HUES64 (cell line): ENCODE data around the gene PROSER3.

Experiments used
- H3K27ac ChIP-seq: 2 replicates; pipeline ENCODE4 v1.7.0; 2013; ENCODE audit warnings: low read depth, low read length, inconsistent platforms
- H3K27me3 ChIP-seq: 2 replicates; pipeline ENCODE4 v1.6.1; 2013; ENCODE audit warnings: mild to moderate bottlenecking, low read length; ENCODE audit not compliant: insufficient read depth
- H3K36me3 ChIP-seq: 2 replicates; pipeline ENCODE4 v1.6.1; 2013; ENCODE audit warnings: mild to moderate bottlenecking, low read length; ENCODE audit not compliant: insufficient read depth
- H3K4me1 ChIP-seq: 2 replicates; pipeline ENCODE4 v1.6.1; 2013; ENCODE audit warnings: mild to moderate bottlenecking, low read length, moderate library complexity; ENCODE audit not compliant: insufficient read depth
- H3K4me3 ChIP-seq: 2 replicates; pipeline ENCODE4 v1.5.1; 2013; ENCODE audit warnings: mild to moderate bottlenecking, low read length, moderate library complexity
- H3K9ac ChIP-seq: 2 replicates; pipeline ENCODE4 v1.6.1; 2013; ENCODE audit warnings: mild to moderate bottlenecking, low read depth, low read length
- H3K9me3 ChIP-seq: 2 replicates; pipeline ENCODE4 v1.6.1; 2013; ENCODE audit warnings: low read depth, low read length; ENCODE audit not compliant: insufficient read depth
- WGBS: fragments of 150-250, 120-280 bp; methylation state at CpG from one replicate; pipeline ENCODE4 v1.1.7; 2013; ENCODE audit warnings: missing lambda C conversion rate; 5-methylcytosine and 5-hydroxymethylcytosine counted together

The PROSER3 gene

GRCh38 chr19:35811317-35812219 is 53.6 kb downstream of the PROSER3 start:
- Histone ChIP-seq H3K36me3 (no peaks in the 10 kb centered on the region), H3K4me1 (peaks cover 2% of the 10 kb centered on the region; the same call in 1 of the 2 replicates), H3K27me3 (no peaks in the 10 kb centered on the region), H3K9me3 (no peaks in the 10 kb centered on the region), H3K27ac (no peak overlapping the region), H3K9ac (no peak overlapping the region), H3K4me3 (no peak overlapping the region)
- WGBS, result 89% methylated on average over 18 of the region's 18 CpGs

- 87% methylated on average over 26 of the region's 26 CpGs for WGBS
- Histone ChIP-seq H3K9me3 (no peaks in the 10 kb centered on the region), H3K4me1 (peaks cover 5% of the 10 kb centered on the region; the same call in 1 of the 2 replicates), H3K27me3 (no peaks in the 10 kb centered on the region), H3K4me3 (no peak within 1 kb of the TSS), H3K36me3 (no peaks in the 10 kb centered on the region), H3K9ac (no peak within 1 kb of the TSS), H3K27ac (no peak within 1 kb of the TSS)
Observed at GRCh38 chr19:35812220-35813042, 54.5 kb downstream of the PROSER3 start, which contains the start of gene PRODH2. Gene PRODH2 (minus strand): TSS chr19:35812845. CDS start chr19:35812805, 40 bp downstream.

- Histone ChIP-seq H3K9ac (no peak overlapping the region), H3K36me3 (no peaks in the 10 kb centered on the region), H3K27ac (no peak overlapping the region), H3K4me3 (no peak overlapping the region), H3K9me3 (no peaks in the 10 kb centered on the region), H3K4me1 (peaks cover 5% of the 10 kb centered on the region; the same call in 1 of the 2 replicates), H3K27me3 (no peaks in the 10 kb centered on the region)
- 92% methylated on average over 11 of the region's 11 CpGs for WGBS
Observed at GRCh38 chr19:35813043-35813890, 55.3 kb downstream of the PROSER3 start.

- 40% methylated on average over 6 of the region's 6 CpGs for WGBS
- Histone ChIP-seq H3K27me3 (no peaks in the 10 kb centered on the region), H3K27ac (no peak overlapping the region), H3K4me1 (peaks cover 7% of the 10 kb centered on the region; the same call in 1 of the 2 replicates), H3K4me3 (no peak overlapping the region), H3K9ac (no peak overlapping the region), H3K36me3 (no peaks in the 10 kb centered on the region), H3K9me3 (no peaks in the 10 kb centered on the region)
Observed at GRCh38 chr19:35816262-35816661, 58.3 kb downstream of the PROSER3 start.

- H3K9ac ChIP-seq, result no peak overlapping the region
Observed at GRCh38 chr19:35816846-35817245, 58.9 kb downstream of the PROSER3 start.

GRCh38 chr19:35818445-35818844 is 60.5 kb downstream of the PROSER3 start:
- Histone ChIP-seq H3K27ac (no peak overlapping the region), H3K9me3 (no peaks in the 10 kb centered on the region), H3K4me1 (peaks cover 7% of the 10 kb centered on the region; the same call in 1 of the 2 replicates), H3K36me3 (no peaks in the 10 kb centered on the region), H3K27me3 (no peaks in the 10 kb centered on the region), H3K4me3 (no peak overlapping the region), H3K9ac (no peak overlapping the region)
- WGBS, result 84% methylated on average over 3 of the region's 3 CpGs

More at GRCh38 chr19:35816846-35817245, 58.9 kb downstream of the PROSER3 start:
- Histone ChIP-seq H3K27ac (no peak overlapping the region), H3K36me3 (no peaks in the 10 kb centered on the region), H3K4me1 (peaks cover 7% of the 10 kb centered on the region; the same call in 1 of the 2 replicates), H3K27me3 (no peaks in the 10 kb centered on the region), H3K4me3 (no peak overlapping the region), H3K9me3 (no peaks in the 10 kb centered on the region)
- WGBS, result 88% methylated on average over 9 of the region's 9 CpGs
